ENCODE data around the gene CA5A. TPM values are rescaled to one million over a fixed set of nuclear protein-coding genes. Genes with fewer than 3 reads are reported as not detected.
A peak's percentile ranks its signal among the peaks of the same experiment; 100 is the strongest.
"Not testable (repeated sequence)": the region's sequence is repeated elsewhere in the genome, so short reads cannot be mapped to it uniquely, and the experiment has no call there.

Gene CA5A
- total and polyA plus RNA-seq, 9 of the 15 experiments (the other 6 are each of a cell fraction or from before 2014, with no cell fraction given), result not detected

GRCh38 chr16:87889762-87890161 lies 46.6 kb downstream of the CA5A start:
- H3K4me1 ChIP-seq (replicated peaks in 1 of 2; ENCODE audit: control insufficient read depth in 2 of 2, insufficient read depth in 2 of 2, low read length in 2 of 2); H3K4me3 ChIP-seq; H3K9ac ChIP-seq (ENCODE audit: insufficient read depth in 1 of 2, low read depth in 2 of 2, low read length in 2 of 2); intact Hi-C loops (cut with micrococcal nuclease); POLR2A ChIA-PET; H3K79me2 ChIP-seq (ENCODE audit: control insufficient read depth, insufficient read depth, low read length); H3K27ac ChIP-seq (ENCODE audit: extremely low read depth, low read depth, low read length); BruUV-seq (replicated peaks); H3K27me3 ChIP-seq (ENCODE audit: control insufficient read depth in 2 of 2, insufficient read depth in 2 of 2, low read length in 2 of 2); H3K9me1 ChIP-seq (ENCODE audit: control insufficient read depth, insufficient read depth, low read length); H4K20me1 ChIP-seq (replicated peaks; ENCODE audit: control insufficient read depth, insufficient read depth, low read length); H3K4me2 ChIP-seq (ENCODE audit: insufficient read depth, low read length); H3K9me3 ChIP-seq (replicated peaks; ENCODE audit: control insufficient read depth, insufficient read depth, low read depth, low read length); H3K36me3 ChIP-seq (ENCODE audit: control insufficient read depth, insufficient read depth, low read length); CTCF ChIA-PET (ENCODE audit: low intra/inter-chr PET ratio); in situ Hi-C loops (cut with MboI); H2AFZ ChIP-seq (ENCODE audit: low read depth, low read length); FAIRE-seq; TF ChIP-seq MYC (CRISPR knock-in tag; IDR thresholded peaks at IDR 0.05; ENCODE audit: borderline replicate concordance, low read depth): not testable (repeated sequence)
- DNase-seq (ENCODE audit: extremely low read depth in 1 of 4, low spot score in 3 of 4) (peak in 2 of 4 experiments; percentile 7 to 34), ATAC-seq (peak; percentile 79)
- WGBS (ENCODE audit: insufficient coverage, low coverage, missing lambda C conversion rate), result 78% methylated on average over 10 of the region's 10 CpGs
- TF ChIP-seq RAD21 (CRISPR knock-in tag; conservative IDR thresholded peaks at IDR 0.05 in 1 of 2, IDR thresholded peaks at IDR 0.05 in 1 of 2) (peak in 1 of 2 experiments; percentile 34; a peak in 1 of 4 replicates), ZBTB9 (CRISPR knock-in tag; IDR thresholded peaks at IDR 0.05) (peak; percentile 94), MYC (IDR thresholded peaks at IDR 0.05; ENCODE audit: low read depth, low read length) (0 out of 2 replicates have a peak, but pooled peaks have one; percentile 37), ZBTB33 (CRISPR knock-in tag; IDR thresholded peaks at IDR 0.05) (peak; percentile 84), CTCFL (IDR thresholded peaks at IDR 0.05; ENCODE audit: borderline replicate concordance, insufficient read depth, low read depth, low read length, poor library complexity, severe bottlenecking) (peak; percentile 54), CTCF (IDR thresholded peaks at IDR 0.05 in 2 of 3, conservative IDR thresholded peaks at IDR 0.05 in 1 of 3; ENCODE audit: insufficient read depth in 2 of 3, low read depth in 1 of 3, low read length in 3 of 3) (peak; percentile 25 to 46 (median 34); a peak in 5 of 6 replicates)

Measured in K562 (cell line).